Measurements from ENCODE around the gene MRPL16. TPM values are rescaled to one million over a fixed set of nuclear protein-coding genes. Genes with fewer than 3 reads are reported as not detected.
"Not testable (repeated sequence)": the region's sequence is repeated elsewhere in the genome, so short reads cannot be mapped to it uniquely, and the experiment has no call there.

MRPL16 gene
- total RNA-seq, 1 donor from 2014 or later = 29.6 TPM

DNA sequence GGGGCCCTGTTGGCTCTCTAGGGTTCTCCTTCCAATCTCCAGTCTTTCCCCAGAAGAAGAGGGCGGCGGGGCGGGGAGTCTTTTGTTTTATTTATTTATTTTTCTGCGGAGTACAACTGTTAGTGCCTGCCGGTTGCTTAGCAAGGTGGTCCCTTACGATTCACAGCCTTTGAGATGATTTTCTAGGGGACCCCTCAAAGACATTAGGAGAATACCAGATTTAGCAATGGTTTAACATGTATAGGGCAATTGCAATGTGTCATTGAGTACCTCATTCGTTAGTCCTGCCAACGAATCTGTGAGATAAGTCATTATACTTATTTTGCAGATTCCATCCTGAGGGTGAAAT is 307 bp upstream of the MRPL16 start:
- DNase-seq = no peak

DNA sequence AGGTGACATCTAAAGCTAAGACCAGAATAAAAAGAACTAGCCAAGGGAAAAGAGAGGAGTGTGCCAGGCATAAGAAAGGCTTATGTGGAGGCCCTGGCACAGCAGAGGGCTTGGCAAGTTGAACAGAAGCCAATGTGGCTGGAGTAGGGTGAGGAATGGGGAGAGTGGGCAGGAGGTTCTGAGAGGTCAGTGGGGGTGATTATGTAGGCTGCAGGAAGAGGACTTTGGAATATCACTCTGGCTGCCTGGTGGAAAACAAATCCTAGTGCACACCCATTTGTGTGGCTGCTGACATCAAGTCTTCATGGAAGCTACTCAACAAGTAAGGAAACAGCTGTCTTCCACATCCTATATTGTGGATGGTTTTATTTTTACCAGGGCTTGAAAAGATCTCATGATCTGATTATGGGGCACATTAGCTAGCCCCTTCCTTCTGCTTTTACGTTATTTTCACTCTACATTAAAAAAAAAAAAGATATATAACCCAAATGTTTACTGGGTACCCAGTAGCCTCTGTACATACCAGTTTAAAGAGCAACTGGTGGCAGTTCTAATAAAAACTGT is 3.4 kb downstream of the MRPL16 start:
- DNase-seq = no peak

GRCh38 chr11:59804061-59804460 is 6.5 kb downstream of the MRPL16 start:
- DNase-seq = no peak

- no peak for DNase-seq
These were observed 7.9 kb downstream of the MRPL16 start for GRCh38 chr11:59802639-59803176.

DNA sequence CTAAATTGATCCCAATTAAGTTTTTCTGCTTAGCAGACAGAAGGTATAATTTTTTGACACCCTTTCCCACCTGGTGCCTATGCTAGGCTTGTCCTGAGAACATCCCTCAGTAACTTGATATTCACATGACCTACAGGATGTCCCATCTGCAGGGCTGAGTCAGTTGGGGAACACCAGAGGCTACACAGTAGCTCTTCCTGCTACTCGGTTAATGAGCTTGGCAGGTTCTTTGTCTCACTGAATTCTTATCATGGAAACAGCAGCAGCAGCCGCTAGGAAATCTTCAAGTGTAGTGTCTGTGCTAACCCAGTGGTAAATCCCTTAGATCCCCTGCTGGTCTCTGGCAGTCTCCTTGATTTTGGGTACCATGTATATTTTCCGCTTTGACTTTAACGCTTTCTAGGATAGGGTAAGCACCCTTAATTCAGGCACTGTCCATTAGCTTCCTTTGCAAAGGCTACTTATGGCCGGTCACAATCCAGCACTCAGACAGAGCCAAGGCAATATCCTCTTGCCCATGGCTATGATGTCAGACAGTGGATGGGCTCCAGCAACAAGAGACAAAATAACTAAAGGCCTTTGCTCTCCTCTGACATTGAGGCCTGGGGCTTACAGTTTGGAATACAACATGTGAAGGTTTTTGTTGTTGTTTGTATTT is 8.5 kb downstream of the MRPL16 start:
- DNase-seq = peak; percentile 7

DNA sequence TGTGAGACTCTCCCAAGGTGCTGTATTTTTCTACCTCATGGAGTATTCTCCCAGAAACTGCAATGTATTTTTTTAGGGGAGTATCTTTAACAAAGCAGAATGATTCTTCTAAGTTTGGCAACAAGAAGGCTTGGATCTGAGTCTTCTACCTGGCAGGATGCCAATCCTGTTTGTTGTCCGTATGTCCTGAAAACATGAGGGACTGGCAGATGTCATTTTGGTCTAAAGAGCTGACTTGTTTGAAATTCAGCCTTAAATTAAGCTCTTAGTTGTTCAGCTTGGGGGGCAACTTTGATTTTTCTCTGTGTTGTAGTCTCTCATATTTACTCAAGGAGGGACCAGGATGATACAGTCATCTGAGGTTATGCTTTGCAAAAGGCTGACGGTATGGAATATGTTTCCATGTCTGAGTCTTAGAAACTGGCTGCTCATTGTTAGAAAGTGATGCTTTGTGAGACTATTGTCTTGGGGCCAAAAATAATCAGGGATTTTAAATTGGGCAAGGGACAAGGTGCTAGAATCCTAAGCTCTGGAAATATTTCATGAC is 9.3 kb downstream of the MRPL16 start:
- DNase-seq = no peak

DNA sequence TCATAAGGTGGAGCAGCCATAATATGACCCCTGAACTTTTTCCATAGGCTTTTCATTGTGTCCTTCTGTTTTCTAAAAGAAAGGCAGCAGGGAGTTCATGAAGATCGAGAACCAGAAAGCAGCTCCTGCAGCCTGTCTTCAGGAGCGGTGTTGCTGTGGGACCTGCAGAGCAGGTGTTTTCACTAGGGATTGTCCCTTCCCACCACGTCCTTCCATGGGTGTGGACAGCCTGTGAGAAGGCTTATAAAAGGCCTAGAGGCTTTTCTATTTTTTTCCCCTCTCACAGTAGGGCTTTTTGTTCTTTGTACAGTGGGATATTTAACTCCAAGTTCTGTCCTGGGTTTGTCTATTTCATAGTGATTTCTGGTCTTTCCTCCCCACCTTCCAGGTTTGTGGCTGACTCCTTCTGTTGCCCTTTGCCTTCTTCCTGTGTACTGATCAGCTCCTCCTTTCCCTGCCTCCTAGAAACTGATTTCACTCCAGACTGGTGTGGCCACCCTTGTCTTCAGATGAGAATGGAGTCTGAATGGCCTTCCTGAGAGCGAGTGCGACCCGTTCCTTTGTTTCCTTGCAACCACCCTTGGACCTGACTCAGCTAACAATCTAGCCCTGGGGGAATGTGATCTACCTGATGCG is 10.1 kb downstream of the MRPL16 start:
- DNase-seq = no peak

DNA sequence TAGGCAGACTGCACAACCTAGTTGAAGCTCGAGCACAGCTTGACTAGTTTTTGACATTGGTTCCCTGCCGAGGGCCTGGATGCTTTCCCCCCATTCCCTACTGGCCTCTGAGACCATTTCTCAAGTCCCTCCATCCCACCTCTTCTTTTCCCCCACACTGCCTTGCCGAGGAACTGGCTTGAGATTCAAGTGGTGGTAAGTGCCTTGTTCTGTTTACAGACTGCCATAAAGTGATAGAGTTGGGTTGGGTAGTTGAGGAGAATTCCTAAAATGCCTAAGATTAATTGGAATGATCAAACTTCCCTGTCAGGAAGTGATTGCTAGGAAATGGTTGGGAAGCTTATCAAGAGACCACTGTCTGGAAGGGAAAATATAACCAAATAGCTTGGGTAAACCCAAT is 16.2 kb downstream of the MRPL16 start:
- no peak for DNase-seq

DNA sequence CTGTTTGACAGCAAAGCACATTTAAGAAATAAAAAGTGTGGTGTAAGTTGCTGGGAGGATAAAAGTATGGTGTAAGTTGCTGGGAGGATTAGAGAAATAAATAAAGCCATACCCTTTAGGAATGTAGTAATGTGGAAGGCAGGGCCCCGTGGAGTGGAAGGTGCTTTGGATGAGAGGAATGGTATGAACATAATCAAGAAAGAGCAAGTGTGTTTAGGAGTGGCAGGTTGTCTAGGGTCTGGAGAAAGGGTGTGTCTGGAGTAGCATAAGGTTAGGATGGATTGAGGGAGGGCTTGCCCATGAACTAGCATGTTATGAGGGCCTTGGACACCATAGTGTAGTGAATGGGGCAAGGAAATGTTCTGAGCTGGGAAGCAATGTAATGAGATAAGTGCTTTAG is 18.1 kb downstream of the MRPL16 start:
- no peak for DNase-seq

- DNase-seq = no peak
These were observed 18.9 kb downstream of the MRPL16 start for GRCh38 chr11:59791639-59792038.

DNA sequence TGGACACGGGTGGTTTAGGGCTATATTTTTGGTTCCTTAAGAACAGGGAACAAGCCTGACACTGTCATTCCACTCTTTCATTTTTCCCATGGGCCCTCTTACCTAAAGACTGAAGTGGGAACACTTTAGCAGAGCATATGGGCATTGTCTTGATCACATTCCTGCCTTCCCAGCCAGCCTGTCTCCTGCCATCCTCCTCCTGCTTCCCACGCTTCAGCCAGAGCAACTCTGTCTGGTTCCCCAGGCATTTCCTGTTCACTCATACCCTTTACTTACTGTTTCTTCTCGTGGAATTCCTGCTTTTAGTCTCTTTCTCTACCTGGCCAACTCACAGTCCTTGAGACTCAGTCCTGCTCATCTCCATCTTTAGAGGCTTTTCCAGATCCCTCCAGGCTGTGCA is 22.8 kb downstream of the MRPL16 start:
- no peak for DNase-seq

DNA sequence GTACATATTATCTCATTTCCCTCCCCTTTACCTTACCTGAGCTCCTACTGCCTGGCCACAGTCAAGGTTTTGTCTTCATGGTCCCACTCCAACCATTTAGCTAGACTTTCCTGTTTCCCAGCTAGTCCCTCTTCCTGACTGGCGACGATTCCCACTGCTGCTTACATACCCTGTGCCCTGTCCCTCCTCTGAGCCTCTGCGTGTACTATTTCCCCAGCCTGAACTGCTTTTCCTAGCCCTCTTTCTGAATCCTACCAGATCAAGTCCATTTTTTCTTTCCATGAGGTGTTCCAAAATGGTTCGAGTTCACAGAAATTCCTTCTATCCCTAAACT is 23.4 kb downstream of the MRPL16 start:
- DNase-seq = no peak

DNA sequence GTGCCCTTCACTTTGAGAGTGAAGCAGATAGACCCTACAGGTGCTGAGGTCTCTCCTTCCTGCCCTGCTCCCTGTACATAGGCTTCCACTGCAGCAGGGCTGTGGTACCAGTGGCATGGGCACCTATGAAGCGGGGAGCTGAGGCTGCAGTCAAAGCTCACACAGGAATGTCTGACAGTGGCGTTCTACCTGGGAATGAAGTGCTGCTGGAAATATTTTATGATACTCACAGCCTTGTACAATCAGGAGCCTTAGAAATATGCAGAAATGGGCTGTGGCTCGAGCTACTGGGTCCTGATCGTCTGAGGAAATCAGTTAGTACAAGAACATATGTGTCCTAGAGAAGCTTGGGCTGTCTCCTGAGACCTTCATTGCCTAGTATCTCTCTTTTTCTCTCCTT is 24.8 kb downstream of the MRPL16 start:
- no peak for DNase-seq

- not testable (repeated sequence) for DNase-seq
These were observed 26.1 kb downstream of the MRPL16 start for GRCh38 chr11:59784441-59784840.

- DNase-seq = no peak
These were observed 26.9 kb downstream of the MRPL16 start for GRCh38 chr11:59783632-59784090.

- no peak for DNase-seq
These were observed 28.5 kb downstream of the MRPL16 start for GRCh38 chr11:59782080-59782479.

- no peak for DNase-seq
These were observed 31.1 kb downstream of the MRPL16 start for GRCh38 chr11:59779487-59779886.

- DNase-seq = no peak
These were observed 32.5 kb downstream of the MRPL16 start for GRCh38 chr11:59778122-59778521.

DNA sequence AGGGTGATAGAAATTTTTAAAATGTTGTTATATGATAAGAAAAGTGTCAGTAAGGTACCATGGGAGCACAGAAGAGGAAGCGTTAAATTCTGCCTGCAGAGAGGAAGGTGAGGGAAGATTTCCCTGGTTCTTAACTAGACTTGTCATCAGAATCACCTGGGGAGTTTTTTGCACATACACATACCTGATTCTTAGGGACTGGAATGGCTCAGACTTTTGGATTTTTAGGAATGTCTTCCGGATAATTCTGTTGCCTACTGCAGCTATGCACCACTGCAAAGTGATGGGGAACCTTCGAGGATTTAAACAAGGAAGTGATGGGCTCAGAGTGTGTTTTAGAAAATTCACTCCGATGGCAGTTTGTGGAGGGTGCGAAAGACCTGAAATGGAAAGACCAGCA is 33.5 kb downstream of the MRPL16 start:
- DNase-seq = no peak

GRCh38 chr11:59776210-59777066 is 34.1 kb downstream of the MRPL16 start:
- DNase-seq = no peak

- DNase-seq = no peak
These were observed 37.5 kb downstream of the MRPL16 start for GRCh38 chr11:59773083-59773440.

DNA sequence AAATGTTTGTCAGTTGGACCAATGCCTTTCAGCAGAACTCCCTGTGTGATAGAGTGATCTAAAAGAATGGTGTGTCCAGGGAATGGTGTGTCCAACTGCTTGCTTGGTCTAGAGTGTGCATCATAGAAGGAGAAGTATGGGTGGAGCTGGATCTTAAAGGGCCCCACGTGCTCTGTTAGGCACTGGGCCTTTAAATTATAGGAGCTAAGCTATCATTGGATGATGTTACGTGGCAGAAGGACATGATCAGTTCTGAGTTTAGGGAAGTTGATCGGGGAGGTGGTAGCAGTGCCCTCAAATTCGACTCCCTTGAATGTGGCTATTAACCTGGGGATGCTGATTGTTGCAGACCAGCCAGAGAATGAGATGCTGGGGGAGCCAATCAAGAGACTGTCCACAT is 39.0 kb downstream of the MRPL16 start:
- DNase-seq = no peak

DNA sequence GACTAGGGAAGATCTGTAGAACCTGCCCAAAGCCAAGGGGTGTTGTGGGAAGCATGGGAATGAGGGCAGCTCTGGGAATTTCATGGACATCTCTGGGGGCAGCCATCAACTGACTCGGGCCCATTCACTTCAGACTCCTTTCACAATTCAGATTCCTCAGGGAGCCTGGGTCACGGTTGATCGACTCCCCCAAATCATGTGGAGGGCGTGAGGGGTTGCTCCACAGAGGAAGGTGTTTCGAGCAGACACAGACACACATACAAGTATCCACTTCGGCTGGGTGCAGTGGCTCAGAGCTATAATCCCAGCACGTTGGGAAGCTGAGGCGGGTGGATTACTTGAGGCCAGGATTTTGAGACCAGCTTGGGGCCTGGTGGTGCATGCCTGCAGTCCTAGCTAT is 39.7 kb downstream of the MRPL16 start:
- no peak for DNase-seq
